Panc1 (cell line): ENCODE measurements around the gene MRPL3. TPM values are rescaled to one million over a fixed set of nuclear protein-coding genes. Genes with fewer than 3 reads are reported as not detected.

Experiments
- ATAC-seq: fragments of 200-7000 bp; cut with Tn5 transposase; 2 replicates; pipeline ENCODE4 v1.9.1; 2020; ENCODE audit warnings: mild to moderate bottlenecking, moderate library complexity
- BruUV-seq: library from RNA; stranded (reverse); fragments of 400-500 nt; replicated peaks from 2 replicates; lab custom pipeline; 2021; lab: Mats Ljungman, UMichigan
- CTCF ChIA-PET: fragments of 300-600 bp; sonication (Branson Sonifier 250); formaldehyde crosslinking; loops from one replicate; lab custom pipeline; 2022; ENCODE audit warnings: antibody characterized with exemption; lab: Charles Lee
- POLR2A ChIA-PET: fragments of 300-600 bp; sonication (Branson Sonifier 250); formaldehyde crosslinking; loops from one replicate; lab custom pipeline; 2022; ENCODE audit warnings: antibody characterized with exemption; lab: Charles Lee
- DNase-seq: peaks from one replicate; pipeline ENCODE4 v3.0.0-alpha.2; 2010; ENCODE audit warnings: low read depth, low spot score
- H3K27ac ChIP-seq: 2 replicates; pipeline ENCODE4 v1.5.1; 2011; ENCODE audit warnings: mild to moderate bottlenecking, low read length, inconsistent platforms
- H3K27me3 ChIP-seq: fragments of 200-500 bp; sonication (Bioruptor generic); 2 replicates; pipeline ENCODE4 v1.6.0; 2014; ENCODE audit warnings: low read length, inconsistent platforms; ENCODE audit not compliant: control insufficient read depth, insufficient read depth
- H3K36me3 ChIP-seq: fragments of 200-500 bp; sonication (Bioruptor generic); 2 replicates; pipeline ENCODE4 v1.5.1; 2014; ENCODE audit warnings: inconsistent platforms, mild to moderate bottlenecking, low read length, moderate library complexity; ENCODE audit not compliant: control insufficient read depth, insufficient read depth
- H3K4me1 ChIP-seq: 2 replicates; pipeline ENCODE4 v1.5.1; 2011; ENCODE audit warnings: inconsistent platforms, mild to moderate bottlenecking, low read length, moderate library complexity; ENCODE audit not compliant: control insufficient read depth, insufficient read depth
- H3K4me3 ChIP-seq, 2 experiments: 2 replicates each; pipeline ENCODE4 v1.5.1; 2011 to 2012; ENCODE audit warnings: low read depth in 2 of 2, low read length in 2 of 2, mild to moderate bottlenecking in 2 of 2, inconsistent platforms in 1 of 2, moderate library complexity in 1 of 2
- H3K9me3 ChIP-seq: fragments of 200-500 bp; sonication (Bioruptor generic); 2 replicates; pipeline ENCODE4 v1.5.1; 2014; ENCODE audit warnings: low read depth, mild to moderate bottlenecking, inconsistent platforms, low read length, moderate library complexity; ENCODE audit not compliant: control insufficient read depth, insufficient read depth
- POLR2AphosphoS5 ChIP-seq: IDR thresholded peaks from 2 replicates; pipeline ENCODE4 v1.6.1; 2012; ENCODE audit warnings: mild to moderate bottlenecking, low read depth, low read length, moderate library complexity
- SIN3A ChIP-seq: IDR thresholded peaks from 2 replicates; pipeline ENCODE4 v1.6.1; 2012; ENCODE audit warnings: low read depth, mild to moderate bottlenecking, low read length, moderate library complexity, borderline replicate concordance; ENCODE audit not compliant: insufficient read depth
- TCF7L2 ChIP-seq: IDR thresholded peaks from 2 replicates; pipeline ENCODE4 v1.6.1; 2011; ENCODE audit warnings: mild to moderate bottlenecking, low read depth, low read length, inconsistent platforms
- in situ Hi-C: cut with HindIII; loops from 2 replicates; pipeline ENCODE4 v1.10.0; 2016; ENCODE audit warnings: low sequenced_read_pairs, low pct_unique_long_range_greater_than_20kb
- intact Hi-C: fragments of 100-400 bp; cut with micrococcal nuclease; formaldehyde crosslinking; loops from one replicate; pipeline ENCODE4 v1.10.0; 2022; ENCODE audit not compliant: unreplicated experiment
- total RNA-seq: library from RNA; stranded (reverse); gene quantifications from one replicate; pipeline ENCODE4 v1.2.1, GENCODE V29; 2021; ENCODE audit not compliant: unreplicated experiment
- TF ChIP-seq, protein P1 (sequence below): fragments of 450-650 bp; IDR thresholded peaks from 2 replicates; pipeline ENCODE4 v1.5.1; 2017; ENCODE audit warnings: mild to moderate bottlenecking
- TF ChIP-seq, protein P2 (sequence below), 2 experiments: IDR thresholded peaks; 2 replicates each; pipeline ENCODE4 v1.6.1; 2011 to 2012; ENCODE audit warnings: low read depth in 2 of 2, control low read depth in 1 of 2, low read length in 1 of 2, mild to moderate bottlenecking in 1 of 2, moderate library complexity in 1 of 2; ENCODE audit not compliant: insufficient read depth in 1 of 2

The MRPL3 gene
- total RNA-seq, 1 experiment from 2014 or later: 129 TPM

DNA sequence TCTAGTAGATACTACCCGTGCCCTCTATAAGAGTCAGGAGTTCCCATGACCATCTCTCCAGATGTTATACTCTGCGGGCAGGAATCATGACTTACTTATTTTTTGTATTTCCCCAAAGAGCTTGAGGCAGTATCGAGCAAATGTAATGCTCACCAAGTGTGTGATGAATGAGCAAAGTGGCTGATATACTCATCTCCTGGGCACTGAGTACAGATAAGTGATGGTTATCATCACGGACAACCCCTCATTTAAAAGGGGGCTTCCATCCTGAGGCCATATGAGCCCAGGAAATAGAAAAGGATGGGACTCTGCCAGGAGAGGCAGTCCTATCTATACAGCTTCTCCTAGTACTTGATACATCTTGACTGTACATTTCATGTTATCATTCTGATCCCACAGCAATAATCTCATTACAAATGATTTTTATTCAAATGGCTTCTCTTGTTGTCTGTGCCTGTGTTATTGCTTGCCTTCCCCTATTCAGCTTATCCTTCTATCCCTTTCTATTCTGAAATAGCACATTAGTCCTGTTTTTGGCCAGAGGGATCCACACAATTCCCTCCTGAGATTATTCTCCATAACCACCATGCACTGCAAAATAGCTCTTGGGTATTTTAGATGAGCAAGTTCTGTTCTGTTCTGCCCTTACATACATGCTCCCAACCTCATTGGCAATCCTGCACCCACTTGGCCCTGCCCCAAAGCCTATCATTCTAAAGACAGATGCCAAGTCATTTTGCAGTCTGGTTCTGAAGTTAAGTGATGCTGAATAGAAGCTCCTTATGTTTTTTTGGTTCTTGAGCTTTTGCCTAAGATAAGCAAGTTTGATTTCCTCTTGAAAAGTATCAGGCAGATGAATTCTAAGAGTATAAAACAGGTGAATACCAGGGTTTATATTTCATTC, 48.0 kb upstream of the MRPL3 start:
- BruUV-seq: no TSS peak

DNA sequence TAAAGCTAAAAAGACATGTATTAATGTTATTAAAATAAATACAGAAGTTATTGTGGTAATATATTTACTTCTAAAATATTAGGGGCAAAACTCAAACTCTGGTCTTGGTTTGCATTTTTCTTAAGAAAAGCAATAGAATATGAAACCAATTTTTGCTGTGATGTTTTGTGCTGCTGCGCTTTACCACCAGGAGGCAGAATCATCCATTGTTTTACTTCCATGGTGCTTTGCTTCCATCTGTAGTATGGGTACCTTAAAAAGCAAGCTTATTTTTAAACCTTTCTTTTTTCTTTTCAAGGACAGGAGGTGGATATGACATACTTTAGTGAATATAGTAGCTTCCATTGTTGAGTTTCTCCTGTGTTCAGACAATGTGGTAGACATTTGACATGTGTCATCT, 46.6 kb upstream of the MRPL3 start:
- Histone ChIP-seq H3K9me3 (no peaks in the 10 kb centered on the region), H3K36me3 (no peaks in the 10 kb centered on the region), H3K4me3 (no peak overlapping the region), H3K27ac (no peak overlapping the region), H3K27me3 (peaks cover 6% of the 10 kb centered on the region; the same call in 1 of the 2 replicates), H3K4me1 (no peaks in the 10 kb centered on the region)
- in situ Hi-C loops: no loop called here
- ChIA-PET CTCF (no interaction called here), POLR2A (no interaction called here)
- TF ChIP-seq, protein P1, sequence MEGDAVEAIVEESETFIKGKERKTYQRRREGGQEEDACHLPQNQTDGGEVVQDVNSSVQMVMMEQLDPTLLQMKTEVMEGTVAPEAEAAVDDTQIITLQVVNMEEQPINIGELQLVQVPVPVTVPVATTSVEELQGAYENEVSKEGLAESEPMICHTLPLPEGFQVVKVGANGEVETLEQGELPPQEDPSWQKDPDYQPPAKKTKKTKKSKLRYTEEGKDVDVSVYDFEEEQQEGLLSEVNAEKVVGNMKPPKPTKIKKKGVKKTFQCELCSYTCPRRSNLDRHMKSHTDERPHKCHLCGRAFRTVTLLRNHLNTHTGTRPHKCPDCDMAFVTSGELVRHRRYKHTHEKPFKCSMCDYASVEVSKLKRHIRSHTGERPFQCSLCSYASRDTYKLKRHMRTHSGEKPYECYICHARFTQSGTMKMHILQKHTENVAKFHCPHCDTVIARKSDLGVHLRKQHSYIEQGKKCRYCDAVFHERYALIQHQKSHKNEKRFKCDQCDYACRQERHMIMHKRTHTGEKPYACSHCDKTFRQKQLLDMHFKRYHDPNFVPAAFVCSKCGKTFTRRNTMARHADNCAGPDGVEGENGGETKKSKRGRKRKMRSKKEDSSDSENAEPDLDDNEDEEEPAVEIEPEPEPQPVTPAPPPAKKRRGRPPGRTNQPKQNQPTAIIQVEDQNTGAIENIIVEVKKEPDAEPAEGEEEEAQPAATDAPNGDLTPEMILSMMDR: peak; percentile 40; the same call in 1 of the 2 replicates
- TF ChIP-seq, protein P2, sequence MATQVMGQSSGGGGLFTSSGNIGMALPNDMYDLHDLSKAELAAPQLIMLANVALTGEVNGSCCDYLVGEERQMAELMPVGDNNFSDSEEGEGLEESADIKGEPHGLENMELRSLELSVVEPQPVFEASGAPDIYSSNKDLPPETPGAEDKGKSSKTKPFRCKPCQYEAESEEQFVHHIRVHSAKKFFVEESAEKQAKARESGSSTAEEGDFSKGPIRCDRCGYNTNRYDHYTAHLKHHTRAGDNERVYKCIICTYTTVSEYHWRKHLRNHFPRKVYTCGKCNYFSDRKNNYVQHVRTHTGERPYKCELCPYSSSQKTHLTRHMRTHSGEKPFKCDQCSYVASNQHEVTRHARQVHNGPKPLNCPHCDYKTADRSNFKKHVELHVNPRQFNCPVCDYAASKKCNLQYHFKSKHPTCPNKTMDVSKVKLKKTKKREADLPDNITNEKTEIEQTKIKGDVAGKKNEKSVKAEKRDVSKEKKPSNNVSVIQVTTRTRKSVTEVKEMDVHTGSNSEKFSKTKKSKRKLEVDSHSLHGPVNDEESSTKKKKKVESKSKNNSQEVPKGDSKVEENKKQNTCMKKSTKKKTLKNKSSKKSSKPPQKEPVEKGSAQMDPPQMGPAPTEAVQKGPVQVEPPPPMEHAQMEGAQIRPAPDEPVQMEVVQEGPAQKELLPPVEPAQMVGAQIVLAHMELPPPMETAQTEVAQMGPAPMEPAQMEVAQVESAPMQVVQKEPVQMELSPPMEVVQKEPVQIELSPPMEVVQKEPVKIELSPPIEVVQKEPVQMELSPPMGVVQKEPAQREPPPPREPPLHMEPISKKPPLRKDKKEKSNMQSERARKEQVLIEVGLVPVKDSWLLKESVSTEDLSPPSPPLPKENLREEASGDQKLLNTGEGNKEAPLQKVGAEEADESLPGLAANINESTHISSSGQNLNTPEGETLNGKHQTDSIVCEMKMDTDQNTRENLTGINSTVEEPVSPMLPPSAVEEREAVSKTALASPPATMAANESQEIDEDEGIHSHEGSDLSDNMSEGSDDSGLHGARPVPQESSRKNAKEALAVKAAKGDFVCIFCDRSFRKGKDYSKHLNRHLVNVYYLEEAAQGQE (IDR thresholded peaks at IDR 0.05; ENCODE audit: insufficient read depth in 1 of 2, low read depth in 2 of 2, low read length in 1 of 2): no peak
- TF ChIP-seq TCF7L2 (no peak), SIN3A (no peak), POLR2AphosphoS5 (no peak)
- ATAC-seq: no peak
- BruUV-seq: no TSS peak
- intact Hi-C loops: no loop called here
- DNase-seq: peak; percentile 5

More for the DNA sequence above, 48.0 kb upstream of the MRPL3 start:
- intact Hi-C loops (no loop called here), in situ Hi-C loops (no loop called here)
- Histone ChIP-seq H3K4me3 (no peak overlapping the region), H3K27me3 (peaks cover 6% of the 10 kb centered on the region; the same call in 1 of the 2 replicates), H3K9me3 (no peaks in the 10 kb centered on the region), H3K4me1 (no peaks in the 10 kb centered on the region), H3K36me3 (no peaks in the 10 kb centered on the region), H3K27ac (no peak overlapping the region)
- no peak for ATAC-seq
- TF ChIP-seq TCF7L2: no peak
- no peak for TF ChIP-seq SIN3A
- CTCF ChIA-PET: no interaction called here
- no peak for DNase-seq
- POLR2A ChIA-PET: no interaction called here

DNA sequence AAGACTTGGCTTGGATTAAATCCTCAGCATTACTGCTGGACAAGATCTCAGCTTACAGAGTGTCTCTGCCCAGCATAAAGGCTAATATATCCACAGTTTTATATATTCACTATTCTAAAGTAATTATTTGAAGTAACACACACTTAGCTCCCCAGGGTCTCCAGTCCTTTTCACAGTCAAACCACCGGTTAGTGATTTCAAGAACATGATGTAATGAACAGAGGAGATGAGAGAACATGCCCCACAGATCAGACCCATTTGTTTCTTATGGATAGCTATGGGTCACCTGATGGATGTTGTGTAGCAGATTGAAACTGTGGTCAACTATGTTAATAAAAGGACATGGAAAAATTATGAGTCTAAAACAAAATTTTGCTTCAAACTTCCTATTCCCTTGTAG, 44.8 kb upstream of the MRPL3 start:
- CTCF ChIA-PET: no interaction called here
- no peaks in the 10 kb centered on the region for H3K4me1 ChIP-seq
- in situ Hi-C loops: no loop called here
- BruUV-seq: no TSS peak
- H3K36me3 ChIP-seq: no peaks in the 10 kb centered on the region
- no peak for ATAC-seq
- peaks cover 6% of the 10 kb centered on the region; the same call in 1 of the 2 replicates for H3K27me3 ChIP-seq
- TF ChIP-seq SIN3A: no peak
- TF ChIP-seq, protein P1: no peak
- TF ChIP-seq, protein P2 (IDR thresholded peaks at IDR 0.05; ENCODE audit: insufficient read depth in 1 of 2, low read depth in 2 of 2, low read length in 1 of 2): no peak
- TF ChIP-seq TCF7L2: no peak
- TF ChIP-seq POLR2AphosphoS5: no peak
- intact Hi-C loops: no loop called here
- DNase-seq: no peak
- H3K9me3 ChIP-seq: no peaks in the 10 kb centered on the region
- POLR2A ChIA-PET: no interaction called here
- H3K4me3 ChIP-seq: no peak overlapping the region
- H3K27ac ChIP-seq: no peak overlapping the region
